Fibroblast of lung (primary cell): Measurements from ENCODE around the gene APMAP.
A peak's percentile ranks its signal among the peaks of the same experiment; 100 is the strongest.

ENCODE experiments used
- EZH2 ChIP-seq: IDR thresholded peaks from 2 replicates; pipeline ENCODE4 v1.5.1; 2012; ENCODE audit warnings: low read length, control low read depth, mild to moderate bottlenecking; ENCODE audit errors: missing control alignments
- TF ChIP-seq, protein P1 (sequence below), 2 donors: IDR thresholded peaks in 1 of 2; conservative IDR thresholded peaks in 1 of 2; 1 replicate in 1 of 2; 2 replicates in 1 of 2; pipeline ENCODE4 v1.5.1; 2011 to 2012; ENCODE audit warnings: low read length in 2 of 2, control low read depth in 1 of 2, inconsistent platforms in 1 of 2, low read depth in 1 of 2, mild to moderate bottlenecking in 1 of 2

DNA sequence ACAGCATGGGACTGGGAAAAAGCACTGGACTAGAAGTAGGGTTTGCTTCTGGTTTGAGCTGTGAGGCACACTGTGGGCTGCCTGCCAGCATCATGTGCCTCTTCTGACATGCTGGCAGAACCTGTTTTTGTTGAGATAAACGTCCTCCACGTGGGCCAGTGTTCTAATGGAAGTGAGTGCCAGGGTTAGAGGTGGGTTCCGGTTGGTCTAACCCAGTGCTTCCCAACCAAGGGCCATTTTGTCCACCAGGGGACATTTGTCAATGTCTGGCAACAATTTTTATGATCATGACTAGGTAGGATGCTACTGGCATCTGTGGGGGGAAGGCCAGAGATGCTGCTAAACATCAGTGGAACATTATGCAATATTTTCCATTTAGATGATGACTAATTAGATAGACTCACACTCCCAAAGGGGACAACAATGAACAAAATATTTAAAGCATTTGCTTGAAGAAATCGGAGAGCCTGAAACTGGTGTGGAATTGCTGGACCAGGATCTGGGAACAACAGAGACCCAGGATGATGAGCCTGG lies 7.8 kb upstream of the APMAP start:
- TF ChIP-seq, protein P1, sequence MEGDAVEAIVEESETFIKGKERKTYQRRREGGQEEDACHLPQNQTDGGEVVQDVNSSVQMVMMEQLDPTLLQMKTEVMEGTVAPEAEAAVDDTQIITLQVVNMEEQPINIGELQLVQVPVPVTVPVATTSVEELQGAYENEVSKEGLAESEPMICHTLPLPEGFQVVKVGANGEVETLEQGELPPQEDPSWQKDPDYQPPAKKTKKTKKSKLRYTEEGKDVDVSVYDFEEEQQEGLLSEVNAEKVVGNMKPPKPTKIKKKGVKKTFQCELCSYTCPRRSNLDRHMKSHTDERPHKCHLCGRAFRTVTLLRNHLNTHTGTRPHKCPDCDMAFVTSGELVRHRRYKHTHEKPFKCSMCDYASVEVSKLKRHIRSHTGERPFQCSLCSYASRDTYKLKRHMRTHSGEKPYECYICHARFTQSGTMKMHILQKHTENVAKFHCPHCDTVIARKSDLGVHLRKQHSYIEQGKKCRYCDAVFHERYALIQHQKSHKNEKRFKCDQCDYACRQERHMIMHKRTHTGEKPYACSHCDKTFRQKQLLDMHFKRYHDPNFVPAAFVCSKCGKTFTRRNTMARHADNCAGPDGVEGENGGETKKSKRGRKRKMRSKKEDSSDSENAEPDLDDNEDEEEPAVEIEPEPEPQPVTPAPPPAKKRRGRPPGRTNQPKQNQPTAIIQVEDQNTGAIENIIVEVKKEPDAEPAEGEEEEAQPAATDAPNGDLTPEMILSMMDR (conservative IDR thresholded peaks at IDR 0.05 in 1 of 2, IDR thresholded peaks at IDR 0.05 in 1 of 2; ENCODE audit: low read depth in 1 of 2, low read length in 2 of 2) = peak in 1 of 2 donors; percentile 4
- TF ChIP-seq EZH2 = no peak
